Natural killer cell (primary cell): ENCODE results near the gene FAM151A. TPM values are rescaled to one million over a fixed set of nuclear protein-coding genes. Genes with fewer than 3 reads are reported as not detected.

Source experiments
- ATAC-seq, 3 donors: fragments of 150-1000 bp in 2 of 3; fragments of 200-7000 bp in 1 of 3; cut with Tn5 transposase; 1 replicate in 1 of 3; 2 replicates in 2 of 3; pipeline ENCODE4 v1.10.0; 2021; ENCODE audit warnings: mild to moderate bottlenecking in 2 of 3, moderate library complexity in 2 of 3
- DNase-seq, 2 donors: peaks; one replicate each; pipeline versions ENCODE4 v3.0.0 to v3.0.0-alpha.2; 2013 to 2021; ENCODE audit warnings: mixed read lengths in 1 of 2
- H3K27ac ChIP-seq: one replicate; pipeline ENCODE4 v1.5.1; 2013; ENCODE audit warnings: mild to moderate bottlenecking, low read length
- H3K27me3 ChIP-seq: one replicate; pipeline ENCODE4 v1.6.1; 2013; ENCODE audit warnings: low read length; ENCODE audit not compliant: control insufficient read depth, insufficient read depth
- H3K36me3 ChIP-seq: one replicate; pipeline ENCODE4 v1.6.1; 2013; ENCODE audit warnings: low read length; ENCODE audit not compliant: control insufficient read depth, insufficient read depth
- H3K4me1 ChIP-seq: one replicate; pipeline ENCODE4 v1.6.1; 2013; ENCODE audit warnings: low read length; ENCODE audit not compliant: control insufficient read depth, insufficient read depth
- H3K4me3 ChIP-seq: one replicate; pipeline ENCODE4 v1.5.1; 2013; ENCODE audit warnings: low read length
- H3K9me3 ChIP-seq: one replicate; pipeline ENCODE4 v1.6.1; 2013; ENCODE audit warnings: low read length; ENCODE audit not compliant: control insufficient read depth, insufficient read depth
- H3K27ac Mint-ChIP-seq, 2 donors: one replicate each; pipeline ENCODE4 v1.8.0; 2022; ENCODE audit warnings: mild to moderate bottlenecking in 2 of 2, mixed read lengths in 2 of 2, moderate library complexity in 1 of 2
- H3K27me3 Mint-ChIP-seq, 2 donors: one replicate each; pipeline ENCODE4 v1.8.0; 2022; ENCODE audit warnings: low read depth in 2 of 2, mixed read lengths in 2 of 2
- H3K36me3 Mint-ChIP-seq: one replicate; pipeline ENCODE4 v1.8.0; 2022; ENCODE audit warnings: mixed read lengths
- H3K4me1 Mint-ChIP-seq, 2 donors: one replicate each; pipeline ENCODE4 v1.8.0; 2022; ENCODE audit warnings: mixed read lengths in 2 of 2
- H3K4me3 Mint-ChIP-seq: one replicate; pipeline ENCODE4 v1.8.0; 2022; ENCODE audit warnings: mild to moderate bottlenecking, moderate library complexity, mixed read lengths
- H3K9me3 Mint-ChIP-seq, 2 donors: one replicate each; pipeline ENCODE4 v1.8.0; 2022; ENCODE audit warnings: mixed read lengths in 2 of 2
- CTCF ChIP-seq: fragments of 200-600 bp; IDR thresholded peaks from one replicate; pipeline ENCODE4 v1.8.0; 2022; ENCODE audit warnings: antibody characterized with exemption
- WGBS: methylation state at CpG from one replicate; pipeline ENCODE4 v1.1.7; 2013; ENCODE audit warnings: missing lambda C conversion rate; ENCODE audit not compliant: insufficient coverage; 5-methylcytosine and 5-hydroxymethylcytosine counted together
- intact Hi-C: fragments of 100-400 bp; cut with micrococcal nuclease; formaldehyde crosslinking; loops from one replicate; pipeline ENCODE4 v1.14.2; 2022
- total RNA-seq, 4 donors: library from RNA; stranded (reverse); fragments of 120-200 nt in 1 of 4; gene quantifications; one replicate each; pipeline versions ENCODE4 v1.2.3 to v1.2.4, GENCODE V29; 2013 to 2022

FAM151A gene
- total RNA-seq, 3 donors from 2014 or later (not counting 1 experiment from before 2014, with no cell fraction given) = not detected

- Mint-ChIP-seq H3K27me3 (no peaks in the 10 kb centered on the region), H3K4me3 (no peak overlapping the region), H3K9me3 (no peaks in the 10 kb centered on the region), H3K4me1 (peaks cover 6% of the 10 kb centered on the region in 2 donors), H3K36me3 (no peaks in the 10 kb centered on the region), H3K27ac (no peak overlapping the region)
- Histone ChIP-seq H3K27ac (no peak overlapping the region), H3K9me3 (no peaks in the 10 kb centered on the region), H3K4me1 (no peaks in the 10 kb centered on the region), H3K27me3 (no peaks in the 10 kb centered on the region), H3K36me3 (no peaks in the 10 kb centered on the region), H3K4me3 (no peak overlapping the region)
- no peak for TF ChIP-seq CTCF
- intact Hi-C loops = no loop called here
- no peak for ATAC-seq
- WGBS = 94% methylated on average over 17 of the region's 17 CpGs
- no peak for DNase-seq
Observed at GRCh38 chr1:54584575-54584974, 38.8 kb downstream of the FAM151A start.

GRCh38 chr1:54583871-54584270 is 39.5 kb downstream of the FAM151A start:
- no peak overlapping the region for H3K27ac ChIP-seq
- Mint-ChIP-seq H3K4me3 (no peak overlapping the region), H3K36me3 (no peaks in the 10 kb centered on the region), H3K27me3 (no peaks in the 10 kb centered on the region), H3K27ac (no peak overlapping the region), H3K4me1 (peaks cover 6% of the 10 kb centered on the region in 2 donors), H3K9me3 (no peaks in the 10 kb centered on the region)
- intact Hi-C loops = no loop called here
- no peaks in the 10 kb centered on the region for H3K4me1 ChIP-seq
- no peaks in the 10 kb centered on the region for H3K36me3 ChIP-seq
- no peak overlapping the region for H3K4me3 ChIP-seq
- WGBS = 90% methylated on average over 2 of the region's 2 CpGs
- DNase-seq (no peak), ATAC-seq (no peak)
- H3K9me3 ChIP-seq = no peaks in the 10 kb centered on the region
- TF ChIP-seq CTCF = no peak
- no peaks in the 10 kb centered on the region for H3K27me3 ChIP-seq

GRCh38 chr1:54583307-54583686 is 40.0 kb downstream of the FAM151A start:
- H3K27ac Mint-ChIP-seq = no peak overlapping the region
- Histone ChIP-seq H3K27me3 (no peaks in the 10 kb centered on the region), H3K36me3 (no peaks in the 10 kb centered on the region), H3K4me1 (no peaks in the 10 kb centered on the region), H3K27ac (no peak overlapping the region), H3K4me3 (no peak overlapping the region), H3K9me3 (no peaks in the 10 kb centered on the region)
- H3K9me3 Mint-ChIP-seq = no peaks in the 10 kb centered on the region
- 78% methylated on average over 3 of the region's 3 CpGs for WGBS
- H3K4me3 Mint-ChIP-seq = no peak overlapping the region
- DNase-seq (no peak), ATAC-seq (no peak)
- no peaks in the 10 kb centered on the region for H3K36me3 Mint-ChIP-seq
- H3K4me1 Mint-ChIP-seq = peaks cover 2% of the 10 kb centered on the region in 2 donors
- intact Hi-C loops = no loop called here
- TF ChIP-seq CTCF = no peak
- no peaks in the 10 kb centered on the region for H3K27me3 Mint-ChIP-seq

DNA sequence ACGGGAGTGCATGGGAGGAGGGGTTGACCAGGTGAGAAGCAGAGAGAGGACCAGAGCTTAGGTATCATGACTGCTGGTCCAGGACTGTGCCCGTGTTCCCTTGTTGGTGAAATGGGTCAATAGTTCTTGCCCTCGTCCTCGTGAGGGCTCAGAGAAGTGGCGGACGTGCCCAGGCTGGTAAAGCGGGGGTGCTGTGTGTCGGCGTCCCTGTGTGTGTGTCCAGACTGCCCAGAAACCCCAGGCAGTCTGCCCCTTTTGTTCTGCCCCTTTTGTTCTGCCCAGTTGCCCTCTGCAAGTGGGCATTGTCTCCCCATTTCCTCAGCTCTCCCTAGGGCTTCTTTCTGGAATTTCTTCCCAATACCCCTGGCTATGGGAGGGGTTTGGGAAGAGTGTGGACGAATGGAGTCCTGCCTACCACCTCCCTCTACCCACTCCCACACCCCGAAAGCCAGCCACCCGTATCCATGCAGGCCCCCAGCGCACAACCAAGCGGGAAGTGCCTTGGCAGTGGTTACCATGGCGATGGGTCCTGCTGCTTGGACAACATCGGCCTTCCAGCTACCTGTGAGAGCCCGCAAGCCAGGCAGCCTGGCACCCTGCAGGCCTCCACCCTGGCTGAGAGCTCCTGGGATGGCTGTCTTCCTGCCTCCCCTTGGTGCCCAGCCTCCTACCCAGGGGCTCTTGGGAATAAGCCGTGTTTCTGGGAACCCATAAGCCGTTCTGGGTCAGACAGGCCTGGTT is 40.6 kb downstream of the FAM151A start:
- intact Hi-C loops = no loop called here
- H3K4me1 Mint-ChIP-seq = no peaks in the 10 kb centered on the region
- H3K4me3 ChIP-seq = no peak overlapping the region
- ATAC-seq (no peak), DNase-seq (no peak)
- no peaks in the 10 kb centered on the region for H3K27me3 ChIP-seq
- WGBS = 89% methylated on average over 18 of the region's 19 CpGs
- H3K27ac Mint-ChIP-seq = no peak overlapping the region
- no peak overlapping the region for H3K27ac ChIP-seq
- no peaks in the 10 kb centered on the region for H3K9me3 Mint-ChIP-seq
- no peaks in the 10 kb centered on the region for H3K9me3 ChIP-seq
- TF ChIP-seq CTCF = no peak
- no peaks in the 10 kb centered on the region for H3K36me3 Mint-ChIP-seq
- H3K27me3 Mint-ChIP-seq = no peaks in the 10 kb centered on the region
- H3K4me1 ChIP-seq = no peaks in the 10 kb centered on the region
- no peak overlapping the region for H3K4me3 Mint-ChIP-seq
- no peaks in the 10 kb centered on the region for H3K36me3 ChIP-seq
